ELR (cell line): ENCODE measurements around the gene KIF1B.
A peak's percentile ranks its signal among the peaks of the same experiment; 100 is the strongest.

Experiments
- DNase-seq: peaks from one replicate; pipeline ENCODE4 v3.0.0-alpha.2; 2015; ENCODE audit warnings: low read depth

The KIF1B gene

GRCh38 chr1:10328180-10328963 lies 118.0 kb downstream of the KIF1B start:
- no peak for DNase-seq

- no peak for DNase-seq
Observed at GRCh38 chr1:10337436-10337835, 127.1 kb downstream of the KIF1B start.

GRCh38 chr1:10338047-10338446 lies 127.7 kb downstream of the KIF1B start:
- peak; percentile 48 for DNase-seq

GRCh38 chr1:10338611-10339010 lies 128.2 kb downstream of the KIF1B start:
- DNase-seq = no peak

- no peak for DNase-seq
Observed at GRCh38 chr1:10339036-10339567, 128.7 kb downstream of the KIF1B start.

- peak; percentile 58 for DNase-seq
Observed at GRCh38 chr1:10339815-10340214, 129.4 kb downstream of the KIF1B start.

- no peak for DNase-seq
Observed at GRCh38 chr1:10340930-10341590, 130.7 kb downstream of the KIF1B start.

- peak; percentile 1 for DNase-seq
Observed at GRCh38 chr1:10347109-10347508, 136.7 kb downstream of the KIF1B start.

GRCh38 chr1:10353282-10353681 lies 142.9 kb downstream of the KIF1B start:
- no peak for DNase-seq

GRCh38 chr1:10353693-10354092 lies 143.3 kb downstream of the KIF1B start:
- DNase-seq = no peak

- DNase-seq = no peak
Observed at GRCh38 chr1:10360045-10360444, 149.7 kb downstream of the KIF1B start.

GRCh38 chr1:10361515-10361914 lies 151.1 kb downstream of the KIF1B start:
- no peak for DNase-seq

GRCh38 chr1:10368194-10368593 lies 157.8 kb downstream of the KIF1B start:
- no peak for DNase-seq

- no peak for DNase-seq
Observed at GRCh38 chr1:10374442-10374860, 164.1 kb downstream of the KIF1B start.

- peak; percentile 85 for DNase-seq
Observed at GRCh38 chr1:10377365-10378029, 167.1 kb downstream of the KIF1B start.

- DNase-seq = peak; percentile 82
Observed at GRCh38 chr1:10378081-10378841, 167.9 kb downstream of the KIF1B start.

- DNase-seq = no peak
Observed at GRCh38 chr1:10379101-10379620, 168.8 kb downstream of the KIF1B start.

- no peak for DNase-seq
Observed at GRCh38 chr1:10379676-10380075, 169.3 kb downstream of the KIF1B start.

- DNase-seq = peak; percentile 88
Observed at GRCh38 chr1:10380594-10381275, 170.4 kb downstream of the KIF1B start.

GRCh38 chr1:10383630-10384029 lies 173.3 kb downstream of the KIF1B start:
- DNase-seq = no peak

GRCh38 chr1:10384219-10384618 lies 173.8 kb downstream of the KIF1B start:
- no peak for DNase-seq
